ENCODE data around the gene FBXW10B.
"Not testable (repeated sequence)": the region's sequence is repeated elsewhere in the genome, so short reads cannot be mapped to it uniquely, and the experiment has no call there.

Gene FBXW10B, protein sequence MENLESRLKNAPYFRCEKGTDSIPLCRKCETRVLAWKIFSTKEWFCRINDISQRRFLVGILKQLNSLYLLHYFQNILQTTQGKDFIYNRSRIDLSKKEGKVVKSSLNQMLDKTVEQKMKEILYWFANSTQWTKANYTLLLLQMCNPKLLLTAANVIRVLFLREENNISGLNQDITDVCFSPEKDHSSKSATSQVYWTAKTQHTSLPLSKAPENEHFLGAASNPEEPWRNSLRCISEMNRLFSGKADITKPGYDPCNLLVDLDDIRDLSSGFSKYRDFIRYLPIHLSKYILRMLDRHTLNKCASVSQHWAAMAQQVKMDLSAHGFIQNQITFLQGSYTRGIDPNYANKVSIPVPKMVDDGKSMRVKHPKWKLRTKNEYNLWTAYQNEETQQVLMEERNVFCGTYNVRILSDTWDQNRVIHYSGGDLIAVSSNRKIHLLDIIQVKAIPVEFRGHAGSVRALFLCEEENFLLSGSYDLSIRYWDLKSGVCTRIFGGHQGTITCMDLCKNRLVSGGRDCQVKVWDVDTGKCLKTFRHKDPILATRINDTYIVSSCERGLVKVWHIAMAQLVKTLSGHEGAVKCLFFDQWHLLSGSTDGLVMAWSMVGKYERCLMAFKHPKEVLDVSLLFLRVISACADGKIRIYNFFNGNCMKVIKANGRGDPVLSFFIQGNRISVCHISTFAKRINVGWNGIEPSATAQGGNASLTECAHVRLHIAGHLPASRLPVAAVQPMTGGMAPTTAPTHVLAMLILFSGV

GRCh38 chr17:15619331-15620058 lies at the start of gene FBXW10B:
TSS of gene FBXW10B (minus strand) at chr17:15619704. CDS start at chr17:15619512, 192 bp downstream.
- in situ Hi-C loops (cut with HindIII; ENCODE audit: low sequenced_read_pairs), result not testable (repeated sequence)

DNA sequence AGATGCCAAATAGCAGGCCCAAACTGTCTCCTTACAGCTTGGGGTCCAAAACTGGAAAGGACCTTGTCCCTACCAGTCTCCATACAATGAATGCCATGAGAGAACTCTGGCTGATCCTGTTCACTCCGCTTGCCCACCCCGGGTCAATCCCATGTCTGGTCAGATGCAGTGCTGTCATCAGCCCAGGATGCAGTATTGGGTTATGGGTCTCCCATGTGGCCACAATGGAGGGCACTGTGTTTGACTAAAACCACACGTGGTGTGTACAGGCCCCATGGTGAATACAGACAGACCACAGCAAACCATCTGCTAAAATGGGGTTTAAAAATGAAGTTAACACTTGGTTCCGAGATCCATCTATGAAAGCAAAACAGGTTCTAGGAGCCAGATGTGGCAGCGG lies 44.2 kb upstream of the FBXW10B start:
- in situ Hi-C loops (cut with HindIII; ENCODE audit: low sequenced_read_pairs), result no loop called here

DNA sequence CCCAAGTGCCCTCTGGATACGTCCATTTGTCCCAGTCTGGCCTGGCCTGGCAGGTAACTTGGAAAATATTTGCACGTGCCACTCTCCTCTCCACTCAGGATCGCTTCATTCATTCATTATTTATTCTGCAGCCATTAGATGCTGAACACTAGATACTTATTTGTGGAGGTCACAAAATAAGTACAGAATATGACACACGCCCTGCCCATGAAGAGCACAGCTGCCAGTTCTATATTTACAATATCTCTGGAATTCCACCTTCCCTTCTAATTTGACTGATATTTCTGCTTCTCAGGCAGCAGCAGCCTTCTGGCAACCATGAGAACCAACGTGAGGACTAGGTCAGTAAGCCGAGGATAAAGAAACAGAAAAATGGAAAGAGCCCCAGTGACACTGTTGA lies 43.7 kb upstream of the FBXW10B start:
- in situ Hi-C loops (cut with HindIII; ENCODE audit: low sequenced_read_pairs), result no loop called here

DNA sequence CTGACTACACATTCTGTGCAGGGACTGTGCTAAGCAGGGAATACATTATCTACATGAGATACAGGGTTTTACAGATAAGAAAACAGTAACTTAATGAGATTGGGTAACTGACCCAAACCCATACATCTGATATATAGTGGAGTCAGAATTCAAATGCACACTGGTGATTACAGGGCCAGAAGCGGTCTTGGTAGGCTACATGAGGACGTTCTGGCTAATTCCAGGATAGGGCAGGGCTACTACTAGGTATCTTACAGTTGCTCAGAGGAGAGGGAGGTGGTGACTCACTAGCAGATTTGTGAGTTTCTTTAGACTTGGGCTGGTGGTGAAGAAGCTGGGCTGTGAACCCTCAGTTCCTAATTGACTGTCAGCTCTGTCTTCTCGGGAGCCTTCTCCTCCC lies 43.2 kb upstream of the FBXW10B start:
- in situ Hi-C loops (cut with HindIII; ENCODE audit: low sequenced_read_pairs), result no loop called here

DNA sequence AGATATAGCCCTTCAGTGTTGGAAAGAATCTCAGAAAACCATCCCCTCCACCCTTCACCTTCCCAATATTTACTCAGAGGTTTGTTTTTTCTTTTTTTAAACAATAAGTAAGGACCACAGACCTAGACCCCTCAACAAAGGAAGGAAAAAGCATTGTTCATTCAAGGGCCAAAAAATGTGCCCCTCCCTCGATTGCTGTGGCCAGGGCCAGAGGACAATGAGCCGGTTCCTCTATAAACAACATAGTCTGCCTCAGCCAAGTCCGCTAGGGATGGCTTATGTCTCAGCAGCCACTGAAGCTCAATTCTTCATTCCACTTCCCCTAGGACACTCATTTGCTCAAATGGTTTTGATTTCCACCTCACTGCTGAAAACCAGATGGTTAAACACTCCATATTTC lies 40.6 kb upstream of the FBXW10B start:
- in situ Hi-C loops (cut with HindIII; ENCODE audit: low sequenced_read_pairs), result no loop called here

DNA sequence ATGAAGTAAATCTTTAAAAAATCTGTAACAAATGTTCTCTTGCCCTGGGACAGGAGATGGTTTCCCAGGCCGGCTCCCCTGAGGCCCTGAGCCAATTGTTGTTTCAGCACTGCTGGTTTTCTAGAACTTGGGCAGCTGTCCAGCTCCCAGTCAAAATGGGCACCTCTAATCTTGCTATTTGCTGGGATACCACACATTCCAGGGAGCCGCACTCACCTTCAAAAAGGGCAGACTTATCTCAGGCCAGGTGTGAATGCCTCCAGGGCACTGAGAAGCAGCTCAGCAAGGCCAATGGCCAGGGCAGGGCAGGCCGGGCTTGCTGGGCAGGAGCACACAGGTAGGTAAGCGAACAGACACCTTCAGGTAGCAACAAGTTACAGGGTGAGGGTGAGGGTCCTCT lies 40.2 kb upstream of the FBXW10B start:
- in situ Hi-C loops (cut with HindIII; ENCODE audit: low sequenced_read_pairs), result no loop called here

GRCh38 chr17:15659236-15659635 lies 39.7 kb upstream of the FBXW10B start:
- in situ Hi-C loops (cut with HindIII; ENCODE audit: low sequenced_read_pairs), result no loop called here

DNA sequence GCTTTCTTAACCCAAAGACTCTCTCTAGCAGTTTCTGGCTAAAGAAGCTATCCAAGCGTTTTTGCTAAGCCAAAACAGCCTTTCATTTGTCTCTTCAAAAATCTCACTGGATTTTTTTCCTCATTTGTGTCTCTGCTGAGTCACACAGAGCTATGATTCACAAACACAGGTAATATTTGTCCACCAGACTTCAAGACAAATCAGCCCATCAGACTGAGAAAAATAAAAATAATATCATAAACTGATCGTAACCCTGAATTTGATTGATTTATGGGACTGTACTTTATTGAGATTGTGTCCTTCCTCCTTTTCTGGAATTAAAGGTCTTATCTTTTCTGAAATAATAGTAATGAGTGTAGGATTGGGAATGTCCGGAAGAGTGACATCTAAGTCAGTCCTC lies 38.8 kb upstream of the FBXW10B start:
- in situ Hi-C loops (cut with HindIII; ENCODE audit: low sequenced_read_pairs), result no loop called here

- in situ Hi-C loops (cut with HindIII; ENCODE audit: low sequenced_read_pairs), result no loop called here
Measured at GRCh38 chr17:15657868-15658267, 38.4 kb upstream of the FBXW10B start.

DNA sequence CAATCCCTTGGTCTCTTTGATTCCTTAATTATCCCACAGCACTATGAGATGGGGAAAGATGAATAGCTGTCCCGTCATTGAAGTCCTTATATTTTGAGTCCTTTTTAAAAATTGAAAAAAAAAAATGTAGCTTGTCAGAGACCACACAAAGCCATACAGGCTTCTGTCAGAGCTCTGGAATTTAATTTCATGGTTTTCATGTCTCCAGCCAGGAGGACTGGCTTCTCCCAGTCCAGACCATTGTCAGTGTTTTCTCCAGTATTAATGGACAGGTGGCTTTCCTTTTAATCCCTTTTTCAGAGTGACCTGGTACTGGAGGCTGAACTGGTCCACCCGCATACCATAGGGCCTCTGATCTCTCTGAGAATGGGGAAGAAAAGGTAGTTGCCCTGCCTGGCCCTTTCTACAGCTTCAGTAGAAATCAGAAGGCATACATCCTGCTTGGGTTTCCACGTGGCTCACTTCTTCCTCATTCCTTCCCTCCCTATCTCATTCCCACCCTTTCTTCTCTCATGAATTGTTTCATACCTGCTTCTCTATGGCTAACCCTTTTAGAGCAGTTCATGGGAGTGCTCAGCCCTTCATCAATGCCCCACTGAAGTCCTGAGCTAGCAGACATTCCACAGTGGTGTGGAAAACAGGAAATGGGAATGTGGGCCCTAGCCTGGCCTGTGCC lies 35.5 kb upstream of the FBXW10B start:
- in situ Hi-C loops (cut with HindIII; ENCODE audit: low sequenced_read_pairs), result no loop called here

DNA sequence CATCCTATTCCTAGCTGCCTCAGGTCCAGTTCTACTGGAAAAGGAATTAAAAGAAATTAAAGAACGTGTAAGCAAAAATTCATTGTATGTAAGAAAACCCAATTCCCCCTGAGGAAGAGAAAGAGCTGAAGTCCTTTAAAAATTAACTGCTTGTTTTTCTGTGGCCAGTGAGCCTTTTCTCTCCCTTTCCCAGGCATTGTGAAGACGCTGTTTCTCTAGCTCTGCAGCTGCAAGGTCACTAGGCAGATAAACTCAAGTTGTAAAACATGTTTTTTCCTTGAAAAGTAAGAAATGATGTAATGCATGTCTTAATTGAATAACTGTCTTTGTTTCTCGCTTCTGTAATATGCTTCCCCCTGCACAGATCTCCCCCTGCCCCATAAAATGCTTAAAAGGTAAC lies 34.9 kb upstream of the FBXW10B start:
- in situ Hi-C loops (cut with HindIII; ENCODE audit: low sequenced_read_pairs), result not testable (repeated sequence)

GRCh38 chr17:15652960-15653359 lies 33.5 kb upstream of the FBXW10B start:
- in situ Hi-C loops (cut with HindIII; ENCODE audit: low sequenced_read_pairs), result no loop called here

GRCh38 chr17:15651583-15652110 lies 32.1 kb upstream of the FBXW10B start:
- in situ Hi-C loops (cut with HindIII; ENCODE audit: low sequenced_read_pairs), result no loop called here

DNA sequence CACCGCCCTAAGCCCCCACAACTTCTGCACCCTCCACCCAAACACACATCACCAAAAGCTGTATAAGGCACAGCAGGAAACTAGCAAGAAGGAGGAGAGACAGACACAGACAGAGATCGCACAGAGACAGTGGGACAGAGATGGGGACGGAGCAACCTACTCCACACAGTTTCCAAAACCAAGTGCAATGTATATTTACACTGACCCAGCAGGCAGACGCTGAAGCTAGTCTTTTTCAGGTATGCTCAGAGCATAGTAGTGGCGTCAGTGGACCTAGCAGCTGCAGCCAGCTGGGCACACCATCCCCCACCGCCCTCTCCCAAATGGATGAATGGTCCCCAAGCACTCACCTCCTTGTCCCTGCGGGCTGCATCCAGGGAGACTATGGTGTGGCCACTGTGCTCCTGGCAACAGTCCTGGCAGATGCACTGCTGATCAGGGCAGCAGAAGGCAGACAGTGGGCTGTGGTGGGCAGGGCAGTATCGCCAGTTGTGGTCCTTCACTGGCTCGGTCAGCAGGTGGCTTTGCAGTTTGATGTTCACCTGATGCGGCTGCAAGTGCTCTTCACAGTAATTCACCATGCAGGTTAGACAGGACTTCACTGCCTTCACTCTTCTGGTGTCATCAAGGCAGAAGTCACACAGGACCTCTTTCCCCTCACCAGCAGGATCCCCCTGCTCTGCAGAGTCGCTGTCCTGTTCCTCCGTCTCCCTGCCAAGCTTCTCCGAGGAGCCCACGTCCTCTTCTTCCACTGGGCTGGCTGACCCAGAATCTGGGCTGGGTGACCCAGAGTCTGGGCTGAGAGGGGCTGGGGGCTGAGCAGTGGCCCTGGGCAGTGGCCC lies 31.5 kb upstream of the FBXW10B start:
- in situ Hi-C loops (cut with HindIII; ENCODE audit: low sequenced_read_pairs), result no loop called here

GRCh38 chr17:15649861-15650421 lies 30.4 kb upstream of the FBXW10B start:
- in situ Hi-C loops (cut with HindIII; ENCODE audit: low sequenced_read_pairs), result no loop called here

- in situ Hi-C loops (cut with HindIII; ENCODE audit: low sequenced_read_pairs), result no loop called here
Measured at GRCh38 chr17:15648386-15648785, 28.9 kb upstream of the FBXW10B start.

- in situ Hi-C loops (cut with HindIII; ENCODE audit: low sequenced_read_pairs), result not testable (repeated sequence)
Measured at GRCh38 chr17:15645942-15646312, 26.4 kb upstream of the FBXW10B start.

DNA sequence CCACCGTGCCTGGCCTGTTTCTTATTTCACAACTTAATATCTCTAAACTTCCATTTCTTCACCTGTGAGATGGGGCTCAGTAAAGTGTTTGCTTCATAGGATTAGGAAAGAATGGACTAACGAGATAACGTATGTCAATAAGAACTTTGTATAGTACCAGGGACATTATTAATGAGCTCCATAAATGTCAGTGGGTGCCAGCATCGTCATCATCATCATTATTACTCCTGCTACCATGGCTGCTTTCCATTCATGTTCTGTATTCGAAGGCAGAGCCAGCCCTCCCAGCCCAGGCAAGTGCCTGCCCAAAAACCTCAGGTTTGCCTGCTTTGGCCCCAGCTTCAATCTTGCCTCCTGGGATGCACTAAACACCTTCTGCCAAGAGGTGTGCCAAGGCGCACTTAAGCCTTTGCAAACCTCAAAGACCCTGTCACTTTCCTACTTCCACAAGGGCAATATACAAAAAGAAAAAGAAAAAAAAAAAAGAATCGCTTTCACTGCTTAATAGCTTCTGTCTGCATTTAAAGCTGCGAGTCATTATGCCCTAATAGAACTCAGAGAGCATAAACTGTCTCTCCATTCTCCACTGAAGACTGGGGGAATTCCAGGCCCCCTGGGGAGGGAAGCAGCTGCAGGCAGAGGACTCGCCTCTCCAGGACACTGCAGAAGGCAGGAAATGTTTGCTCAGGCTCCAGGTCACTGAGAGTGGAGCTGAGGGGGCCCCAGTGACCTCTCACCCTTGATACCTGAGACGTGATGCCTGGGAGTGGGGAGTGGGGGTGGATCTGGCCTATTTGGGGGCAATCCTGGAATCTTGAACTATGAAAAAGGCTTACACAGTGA lies 25.8 kb upstream of the FBXW10B start:
- in situ Hi-C loops (cut with HindIII; ENCODE audit: low sequenced_read_pairs), result not testable (repeated sequence)
